Measurements from ENCODE around the gene TRPM5. TPM values are rescaled to one million over a fixed set of nuclear protein-coding genes. Genes with fewer than 3 reads are reported as not detected.

Gene TRPM5
- total and polyA plus RNA-seq, 9 of the 15 experiments (the other 6 are each of a cell fraction or from before 2014, with no cell fraction given): not detected

DNA sequence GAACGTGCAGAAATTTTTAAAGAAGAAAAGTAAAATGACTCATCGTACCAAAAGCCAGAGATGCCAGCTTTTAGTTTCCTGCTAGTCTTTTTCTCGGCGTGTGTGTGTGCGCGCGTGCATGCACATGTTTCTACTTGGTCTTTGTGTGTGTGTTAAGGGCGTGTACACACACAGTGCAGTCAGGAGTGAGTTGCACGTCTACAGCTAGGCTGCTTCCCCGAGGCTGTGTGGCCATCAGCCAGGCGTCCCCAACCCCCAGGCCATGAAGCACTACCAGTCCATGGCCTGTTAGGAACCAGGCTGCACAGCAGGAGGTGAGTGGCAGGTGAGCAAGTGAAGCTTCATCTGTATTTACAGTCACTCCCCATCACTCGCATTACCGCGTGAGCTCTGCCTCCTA, 36.9 kb upstream of the TRPM5 start:
- ATAC-seq: no peak
- TF ChIP-seq POLR2H (tag; IDR thresholded peaks at IDR 0.05; ENCODE audit: low read depth): no peak
- TF ChIP-seq SMARCA4 (IDR thresholded peaks at IDR 0.05): no peak
- no peak for TF ChIP-seq PHB (CRISPR knock-in tag; IDR thresholded peaks at IDR 0.05)
- no peak for TF ChIP-seq ZNF3 (CRISPR knock-in tag; IDR thresholded peaks at IDR 0.05)
- TF ChIP-seq CHD1 (IDR thresholded peaks at IDR 0.05; ENCODE audit: low read length): no peak
- TF ChIP-seq POLR2B (IDR thresholded peaks at IDR 0.05; ENCODE audit: low read depth, partially characterized antibody): no peak
- TF ChIP-seq E2F3 (CRISPR knock-in tag; IDR thresholded peaks at IDR 0.05): no peak
- no peak for TF ChIP-seq NFIX (CRISPR knock-in tag; IDR thresholded peaks at IDR 0.05; ENCODE audit: low read depth)
- TF ChIP-seq KAT7 (CRISPR knock-in tag; IDR thresholded peaks at IDR 0.05; ENCODE audit: borderline replicate concordance): no peak
- no peak for TF ChIP-seq CSDE1 (IDR thresholded peaks at IDR 0.05)
- TF ChIP-seq ELF4 (CRISPR knock-in tag; IDR thresholded peaks at IDR 0.05): no peak
- TF ChIP-seq KAT8 (IDR thresholded peaks at IDR 0.05; ENCODE audit: low read depth): no peak
- no peak for TF ChIP-seq ZBTB7A (IDR thresholded peaks at IDR 0.05; ENCODE audit: borderline replicate concordance, control insufficient read depth, low read depth, low read length)
- TF ChIP-seq, protein P1, sequence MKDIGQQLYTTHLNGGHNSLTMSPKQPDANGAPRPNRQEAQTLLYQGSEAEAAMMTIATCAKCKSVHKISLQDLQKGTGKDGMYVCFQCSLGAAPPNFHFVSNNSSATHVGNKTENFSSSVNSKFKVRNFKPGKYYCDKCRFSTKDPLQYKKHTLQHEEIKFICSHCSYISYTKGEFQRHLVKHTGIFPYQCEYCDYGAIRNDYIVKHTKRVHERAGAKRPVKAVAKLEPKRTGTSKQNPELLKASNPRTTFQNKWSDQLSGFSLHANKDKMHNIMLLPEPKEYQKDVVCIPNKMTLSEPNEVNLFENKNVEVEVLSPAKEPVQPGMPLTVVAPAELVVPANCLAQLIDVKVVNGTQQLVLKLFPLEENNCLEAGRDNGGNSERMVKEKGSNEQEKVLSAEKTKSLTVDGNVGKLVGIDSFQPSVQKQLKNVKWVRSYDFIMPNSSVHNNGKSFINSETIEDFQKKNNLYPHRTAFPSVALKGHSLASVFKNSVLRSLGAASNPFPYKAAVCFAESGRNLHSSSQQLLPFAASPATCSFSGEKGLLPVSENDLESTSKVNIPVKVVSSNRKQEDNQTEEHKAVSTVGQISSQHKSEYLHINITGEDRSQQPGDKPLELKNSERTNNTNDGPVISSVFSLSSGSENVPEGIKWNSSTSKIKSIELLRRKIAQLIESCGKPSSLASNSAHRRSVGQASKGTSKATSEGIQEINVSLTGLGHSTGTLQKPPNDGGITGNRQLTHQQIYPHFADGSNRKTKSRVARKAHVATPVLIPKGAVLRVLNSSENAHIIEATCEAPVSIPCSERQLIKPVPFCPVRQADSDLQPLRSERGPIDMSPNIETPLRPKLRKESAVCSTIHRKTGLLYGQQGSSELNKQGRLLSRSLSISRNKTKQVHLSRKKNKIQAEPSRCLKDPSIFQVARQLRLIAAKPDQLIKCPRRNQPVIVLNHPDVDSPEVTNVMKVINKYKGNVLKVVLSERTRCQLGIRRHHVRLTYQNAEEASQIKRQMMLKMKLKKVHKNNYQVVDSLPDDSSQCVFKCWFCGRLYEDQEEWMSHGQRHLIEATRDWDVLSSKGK (CRISPR knock-in tag; IDR thresholded peaks at IDR 0.05): no peak
- H3K4me2 ChIP-seq (ENCODE audit: insufficient read depth, low read length): no peak overlapping the region
- CTCF ChIA-PET (ENCODE audit: low intra/inter-chr PET ratio): no interaction called here
- intact Hi-C loops (cut with micrococcal nuclease) (no loop called here), in situ Hi-C loops (cut with MboI) (no loop called here)
- H3K9me1 ChIP-seq (ENCODE audit: control insufficient read depth, insufficient read depth, low read length): no peaks in the 10 kb centered on the region
- no peaks in the 10 kb centered on the region for H3K79me2 ChIP-seq (ENCODE audit: control insufficient read depth, insufficient read depth, low read length)
- H3K27me3 ChIP-seq (ENCODE audit: control insufficient read depth in 2 of 2, insufficient read depth in 2 of 2, low read length in 2 of 2): peaks cover 4 to 31% of the 10 kb centered on the region in 2 experiments; a peak in 4 of 5 replicates
- H3K36me3 ChIP-seq (ENCODE audit: control insufficient read depth, insufficient read depth, low read length): no peaks in the 10 kb centered on the region
- no peak overlapping the region for H2AFZ ChIP-seq (ENCODE audit: low read depth, low read length)
- DNase-seq (ENCODE audit: extremely low read depth in 1 of 4, low spot score in 3 of 4): no peak
- FAIRE-seq: no peak
- WGBS (ENCODE audit: insufficient coverage, low coverage, missing lambda C conversion rate): 2% methylated on average over 14 of the region's 14 CpGs
- POLR2A ChIA-PET: no interaction called here
- BruUV-seq (replicated peaks): no TSS peak
- no peaks in the 10 kb centered on the region for H3K9me3 ChIP-seq (replicated peaks; ENCODE audit: control insufficient read depth, insufficient read depth, low read depth, low read length)
- no peaks in the 10 kb centered on the region for H4K20me1 ChIP-seq (replicated peaks; ENCODE audit: control insufficient read depth, insufficient read depth, low read length)
- H3K4me3 ChIP-seq: no peak overlapping the region
- no peaks in the 10 kb centered on the region for H3K4me1 ChIP-seq (replicated peaks in 1 of 2; ENCODE audit: control insufficient read depth in 2 of 2, insufficient read depth in 2 of 2, low read length in 2 of 2)
- no peak overlapping the region for H3K9ac ChIP-seq (ENCODE audit: insufficient read depth in 1 of 2, low read depth in 2 of 2, low read length in 2 of 2)
- no peak overlapping the region for H3K27ac ChIP-seq (ENCODE audit: extremely low read depth, low read depth, low read length)

Measured in K562 (cell line).